ENCODE results near the gene GALNT7.

DNA sequence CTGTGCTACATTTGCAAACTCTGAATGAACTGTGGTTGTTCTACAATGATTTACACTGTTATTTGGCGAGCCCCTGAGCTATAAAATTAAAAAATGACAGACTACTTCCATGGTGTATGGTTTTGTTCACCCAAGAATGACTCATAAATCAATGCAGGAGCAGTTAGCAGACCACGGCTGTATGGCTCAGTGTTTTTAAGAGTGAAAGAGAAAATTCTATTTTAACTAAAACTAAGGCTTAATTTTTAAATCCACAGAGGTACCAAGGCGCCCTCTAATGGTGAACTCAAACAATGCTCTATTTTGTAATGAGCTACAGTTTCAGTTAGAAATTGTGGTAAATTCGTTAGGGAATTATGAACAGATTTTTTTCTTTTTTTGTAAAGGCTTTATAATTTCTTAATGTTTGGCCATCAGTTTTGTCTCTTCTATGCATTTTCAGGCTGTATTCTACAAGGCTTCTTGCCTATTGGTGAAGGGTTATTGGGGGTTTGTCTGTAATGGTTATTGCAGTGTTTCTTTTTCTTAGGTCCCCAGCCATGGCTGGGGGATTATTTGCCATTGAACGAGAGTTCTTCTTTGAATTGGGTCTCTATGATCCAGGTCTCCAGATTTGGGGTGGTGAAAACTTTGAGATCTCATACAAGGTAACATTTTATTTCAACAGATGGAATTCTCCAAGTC lies 133.0 kb downstream of the GALNT7 start:
- TF ChIP-seq, protein P1, sequence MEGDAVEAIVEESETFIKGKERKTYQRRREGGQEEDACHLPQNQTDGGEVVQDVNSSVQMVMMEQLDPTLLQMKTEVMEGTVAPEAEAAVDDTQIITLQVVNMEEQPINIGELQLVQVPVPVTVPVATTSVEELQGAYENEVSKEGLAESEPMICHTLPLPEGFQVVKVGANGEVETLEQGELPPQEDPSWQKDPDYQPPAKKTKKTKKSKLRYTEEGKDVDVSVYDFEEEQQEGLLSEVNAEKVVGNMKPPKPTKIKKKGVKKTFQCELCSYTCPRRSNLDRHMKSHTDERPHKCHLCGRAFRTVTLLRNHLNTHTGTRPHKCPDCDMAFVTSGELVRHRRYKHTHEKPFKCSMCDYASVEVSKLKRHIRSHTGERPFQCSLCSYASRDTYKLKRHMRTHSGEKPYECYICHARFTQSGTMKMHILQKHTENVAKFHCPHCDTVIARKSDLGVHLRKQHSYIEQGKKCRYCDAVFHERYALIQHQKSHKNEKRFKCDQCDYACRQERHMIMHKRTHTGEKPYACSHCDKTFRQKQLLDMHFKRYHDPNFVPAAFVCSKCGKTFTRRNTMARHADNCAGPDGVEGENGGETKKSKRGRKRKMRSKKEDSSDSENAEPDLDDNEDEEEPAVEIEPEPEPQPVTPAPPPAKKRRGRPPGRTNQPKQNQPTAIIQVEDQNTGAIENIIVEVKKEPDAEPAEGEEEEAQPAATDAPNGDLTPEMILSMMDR (IDR thresholded peaks at IDR 0.05; ENCODE audit: low read depth, low read length): peak; percentile 49
- TF ChIP-seq MYC (IDR thresholded peaks at IDR 0.05; ENCODE audit: low read depth, low read length) (no peak), POLR2A (IDR thresholded peaks at IDR 0.05; ENCODE audit: extremely low read depth, insufficient read length) (no peak)
